Activated naive CD8-positive, alpha-beta T cell treated with anti-CD3 and anti-CD28 coated beads, Interleukin-2, amount 50 U/mL, for 24 hours (primary cell): ENCODE results near the gene LYL1.
"Not testable (repeated sequence)": the region's sequence is repeated elsewhere in the genome, so short reads cannot be mapped to it uniquely, and the experiment has no call there.

ENCODE experiments used
- ATAC-seq: fragments of 150-1000 bp; cut with Tn5 transposase; one replicate; pipeline ENCODE4 v1.10.0; 2021
- DNase-seq: peaks from one replicate; pipeline ENCODE4 v3.0.0; 2021
- H3K27ac Mint-ChIP-seq: one replicate; pipeline ENCODE4 v1.8.0; 2021; ENCODE audit warnings: mild to moderate bottlenecking, mixed read lengths
- H3K27me3 Mint-ChIP-seq: one replicate; pipeline ENCODE4 v1.8.0; 2021; ENCODE audit warnings: mixed read lengths
- H3K36me3 Mint-ChIP-seq: one replicate; pipeline ENCODE4 v1.8.0; 2021; ENCODE audit warnings: low read depth, mixed read lengths
- H3K4me1 Mint-ChIP-seq: one replicate; pipeline ENCODE4 v1.8.0; 2021; ENCODE audit warnings: mixed read lengths
- H3K4me3 Mint-ChIP-seq: one replicate; pipeline ENCODE4 v1.8.0; 2021; ENCODE audit warnings: mild to moderate bottlenecking, moderate library complexity, mixed read lengths
- H3K9me3 Mint-ChIP-seq: one replicate; pipeline ENCODE4 v1.8.0; 2021; ENCODE audit warnings: mixed read lengths

Gene LYL1

DNA sequence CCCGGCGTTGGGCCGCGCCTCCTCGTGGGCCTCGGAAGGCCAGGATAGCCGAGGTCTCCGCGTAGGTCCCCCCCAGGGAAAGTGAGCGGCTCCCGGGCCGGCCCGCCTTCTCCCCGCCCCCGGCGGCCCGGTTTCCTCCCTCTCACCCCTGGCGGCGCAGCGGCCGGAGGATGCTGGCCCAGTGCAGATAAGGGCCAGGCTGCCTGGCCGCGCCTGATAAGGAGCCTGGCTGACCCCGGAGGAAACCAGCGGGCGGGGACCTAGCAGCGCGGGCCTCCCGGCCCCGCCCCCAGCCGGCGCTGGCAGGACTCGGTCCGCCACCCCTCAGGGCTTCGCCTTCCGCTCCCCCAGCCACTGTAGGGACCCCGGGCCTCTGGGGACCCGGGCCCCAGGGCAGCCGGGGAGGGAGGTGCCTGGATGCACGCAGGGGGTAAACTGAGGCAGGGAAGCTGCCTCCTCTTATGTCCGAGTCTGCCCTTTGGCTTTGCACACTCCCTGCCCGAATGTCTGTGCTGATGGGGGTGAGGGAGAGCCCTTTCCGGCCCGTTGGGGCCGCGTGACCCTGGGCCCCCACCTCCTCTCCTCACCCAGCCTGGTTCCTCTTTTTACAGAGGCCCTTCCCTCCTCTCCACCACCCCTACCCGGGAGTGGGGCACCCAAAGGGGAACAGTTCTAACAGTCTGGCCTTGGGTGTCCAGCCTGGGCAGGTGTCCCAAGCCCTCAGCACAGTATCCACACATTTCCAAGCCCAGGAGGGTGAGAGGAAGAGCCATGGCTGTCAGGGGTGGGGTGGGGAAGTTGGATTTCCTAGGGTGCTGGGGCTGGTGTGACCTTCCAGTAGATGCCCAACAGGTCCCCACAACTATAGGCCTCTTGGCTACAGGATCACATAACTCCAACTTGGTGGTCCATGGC lies at the start of gene LYL1:
Gene LYL1 (minus strand): TSS at position 193 of the 915 bp plus-strand sequence. CDS start 1,687 bp downstream, outside the sequence.
- DNase-seq (peak; percentile 63), ATAC-seq (peak; percentile 25)
- H3K4me3 Mint-ChIP-seq: peak within 1 kb of the TSS; percentile 74
- H3K4me1 Mint-ChIP-seq: peaks cover 52% of the 10 kb centered on the region
- peaks cover 3% of the 10 kb centered on the region for H3K27me3 Mint-ChIP-seq
- H3K36me3 Mint-ChIP-seq: peaks cover 14% of the 10 kb centered on the region
- no peaks in the 10 kb centered on the region for H3K9me3 Mint-ChIP-seq
- H3K27ac Mint-ChIP-seq: peak within 1 kb of the TSS; percentile 70

DNA sequence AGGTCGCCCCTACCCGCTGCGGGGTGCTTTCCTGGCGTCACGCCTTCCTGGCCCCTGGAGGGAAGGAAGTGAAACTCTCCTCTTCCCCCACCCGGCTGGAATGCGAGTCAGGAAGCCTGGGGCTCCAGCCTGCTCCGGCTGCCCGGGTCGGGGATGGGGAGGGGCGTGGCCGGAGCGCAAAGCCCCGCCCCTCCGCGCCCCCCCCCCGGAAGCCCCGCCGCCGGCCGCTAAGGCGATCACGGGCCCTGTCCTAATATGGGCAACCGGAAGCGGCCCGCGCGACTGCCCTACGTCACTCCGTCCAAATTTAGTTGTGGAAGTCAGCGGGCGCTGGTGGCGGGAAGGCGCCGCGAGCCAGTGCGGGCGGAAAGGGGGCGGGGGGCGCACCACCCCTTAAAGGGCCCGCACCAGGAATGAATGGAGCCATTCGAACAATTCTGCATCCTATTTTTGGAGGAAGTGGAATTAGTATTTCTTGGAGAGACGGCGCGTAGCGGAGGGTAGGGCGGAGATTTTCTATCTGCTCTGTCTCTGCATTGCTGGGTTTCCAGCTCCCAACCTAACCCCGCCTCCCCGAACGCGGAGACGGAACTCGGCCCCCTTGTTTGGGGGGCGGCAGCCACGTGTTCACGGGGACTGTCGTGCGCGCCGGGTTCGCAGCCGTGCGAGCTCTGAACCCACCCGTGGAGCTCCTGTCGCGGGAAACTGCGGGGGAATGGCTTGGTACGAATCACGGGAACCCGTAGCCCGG lies 49.1 kb upstream of the LYL1 start:
- Mint-ChIP-seq H3K4me1 (peaks cover 47% of the 10 kb centered on the region), H3K27ac (peak overlapping the region; percentile 98), H3K9me3 (no peaks in the 10 kb centered on the region), H3K36me3 (peaks cover 27% of the 10 kb centered on the region), H3K4me3 (peak overlapping the region; percentile 94), H3K27me3 (peaks cover 3% of the 10 kb centered on the region)
- ATAC-seq (peak; percentile 56), DNase-seq (peak; percentile 96)

DNA sequence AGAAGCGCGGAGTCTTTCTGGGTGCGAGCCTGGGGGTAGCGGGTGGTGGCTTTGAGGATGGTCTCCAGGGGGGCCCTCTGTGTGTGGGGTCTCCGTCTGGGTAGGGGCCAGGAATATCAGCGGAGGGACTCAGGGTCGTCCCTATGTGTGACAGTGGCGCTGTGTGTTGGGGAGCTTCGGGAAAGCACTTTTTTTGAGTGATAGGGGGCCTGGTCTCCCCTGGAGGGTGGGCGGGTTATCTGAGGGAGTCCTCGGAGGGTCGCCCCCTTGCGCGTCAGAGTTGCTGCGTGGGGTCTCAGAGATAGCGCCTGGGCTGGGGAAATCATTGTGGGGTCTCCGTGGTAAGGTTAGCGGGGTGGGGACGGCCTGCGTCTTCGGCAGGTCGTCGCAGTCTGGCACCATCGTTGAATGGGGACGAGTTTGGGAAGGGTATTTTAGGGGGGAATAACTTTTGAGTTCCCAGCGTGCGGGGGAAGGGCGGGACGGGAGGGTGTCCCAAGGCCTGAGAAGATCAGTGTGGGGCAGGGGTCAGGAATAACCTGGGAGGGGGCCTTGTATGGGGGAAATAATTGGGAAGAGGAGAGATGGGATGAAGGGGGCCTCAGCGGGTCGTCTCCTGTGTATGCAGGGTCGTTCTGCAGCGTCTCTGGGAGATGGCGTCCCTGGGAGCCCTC lies 48.4 kb upstream of the LYL1 start:
- DNase-seq (peak; percentile 45), ATAC-seq (peak; percentile 3)
- Mint-ChIP-seq H3K36me3 (peaks cover 27% of the 10 kb centered on the region), H3K4me1 (peaks cover 40% of the 10 kb centered on the region), H3K9me3 (no peaks in the 10 kb centered on the region), H3K27ac (peak overlapping the region; percentile 91), H3K4me3 (peak overlapping the region; percentile 94), H3K27me3 (peaks cover 3% of the 10 kb centered on the region)

DNA sequence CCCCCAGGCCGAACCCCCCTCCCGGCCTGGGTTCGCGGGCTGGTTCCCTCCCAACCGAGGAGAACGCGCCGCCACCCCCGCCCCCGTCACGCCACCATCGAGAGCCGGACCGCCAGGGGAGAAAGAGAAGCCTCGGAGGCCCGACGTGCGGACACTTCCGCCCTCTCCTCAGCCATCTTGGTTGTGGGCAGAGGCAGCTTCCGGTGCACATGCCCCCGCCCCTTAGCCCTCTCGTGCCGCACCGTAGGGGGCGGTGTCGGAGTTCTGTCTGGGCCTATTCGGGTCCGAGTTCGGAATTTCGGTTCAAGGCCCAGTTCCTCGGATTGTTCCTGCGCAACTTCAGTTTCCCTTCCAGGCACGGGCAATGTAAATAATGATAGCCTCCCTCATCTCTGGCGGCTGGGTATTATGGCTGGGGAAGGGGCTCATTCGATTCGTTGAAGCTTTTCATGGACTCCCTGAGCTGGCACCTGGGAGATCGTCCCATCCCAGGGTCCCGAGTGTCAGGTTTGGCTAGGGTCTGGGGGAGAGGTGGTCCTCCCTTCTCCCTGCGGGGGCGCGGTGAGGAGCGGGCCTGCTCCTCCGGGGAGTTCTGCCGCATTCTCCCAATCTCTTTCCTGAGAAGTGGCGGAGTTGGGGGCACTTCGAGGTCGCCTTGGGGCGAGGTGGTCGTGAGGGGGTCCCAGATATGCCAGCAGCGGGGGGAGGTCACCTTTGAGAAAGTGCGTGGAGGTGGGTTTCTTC lies 47.7 kb upstream of the LYL1 start, which contains the start of the genes IER2 and STX10:
Gene IER2 (plus strand): TSS at position 225 of the 744 bp plus-strand sequence. CDS start 2,776 bp downstream, outside the sequence.
Gene STX10 (minus strand): TSS at position 189 of the 744 bp plus-strand sequence. CDS start 202 bp downstream, outside the sequence.
- Mint-ChIP-seq H3K4me1 (peaks cover 36% of the 10 kb centered on the region), H3K27me3 (peaks cover 3% of the 10 kb centered on the region), H3K36me3 (peaks cover 27% of the 10 kb centered on the region), H3K9me3 (no peaks in the 10 kb centered on the region), H3K4me3 (peak within 1 kb of the TSS; percentile 94), H3K27ac (peak within 1 kb of the TSS; percentile 91)
- peak; percentile 94 for DNase-seq
- peak; percentile 39 for ATAC-seq

DNA sequence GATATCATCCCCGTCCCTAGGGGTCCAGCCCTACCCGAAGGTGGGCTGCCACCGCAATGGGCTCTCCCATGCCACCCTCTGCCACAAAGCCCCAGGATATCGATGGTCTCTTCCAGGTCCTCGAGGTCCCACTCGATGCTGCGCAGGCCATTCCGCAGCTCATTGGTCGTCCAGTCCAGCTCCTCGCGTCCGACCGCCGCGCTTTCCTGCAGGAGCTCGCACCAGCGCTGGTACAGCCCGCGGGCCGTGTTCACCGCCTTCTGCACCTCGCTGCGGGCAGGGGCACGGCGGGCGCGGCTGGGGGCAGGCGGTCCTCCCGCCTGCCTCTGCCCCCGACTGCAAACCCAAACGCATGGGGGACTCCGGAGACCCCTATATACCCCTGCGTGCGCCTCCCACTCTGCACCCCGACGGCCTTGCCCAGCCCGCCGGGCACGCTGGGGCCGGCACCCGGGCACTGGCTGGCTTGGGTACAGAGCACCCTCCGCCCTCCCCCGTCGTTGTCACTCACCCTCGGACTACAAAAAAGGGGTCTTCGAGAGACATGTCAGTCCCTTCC lies 47.0 kb upstream of the LYL1 start:
- Mint-ChIP-seq H3K4me1 (peaks cover 30% of the 10 kb centered on the region), H3K27ac (peak overlapping the region; percentile 91), H3K27me3 (peaks cover 3% of the 10 kb centered on the region), H3K9me3 (no peaks in the 10 kb centered on the region), H3K4me3 (peak overlapping the region; percentile 94), H3K36me3 (peaks cover 22% of the 10 kb centered on the region)
- DNase-seq (peak; percentile 50), ATAC-seq (peak; percentile 1)

DNA sequence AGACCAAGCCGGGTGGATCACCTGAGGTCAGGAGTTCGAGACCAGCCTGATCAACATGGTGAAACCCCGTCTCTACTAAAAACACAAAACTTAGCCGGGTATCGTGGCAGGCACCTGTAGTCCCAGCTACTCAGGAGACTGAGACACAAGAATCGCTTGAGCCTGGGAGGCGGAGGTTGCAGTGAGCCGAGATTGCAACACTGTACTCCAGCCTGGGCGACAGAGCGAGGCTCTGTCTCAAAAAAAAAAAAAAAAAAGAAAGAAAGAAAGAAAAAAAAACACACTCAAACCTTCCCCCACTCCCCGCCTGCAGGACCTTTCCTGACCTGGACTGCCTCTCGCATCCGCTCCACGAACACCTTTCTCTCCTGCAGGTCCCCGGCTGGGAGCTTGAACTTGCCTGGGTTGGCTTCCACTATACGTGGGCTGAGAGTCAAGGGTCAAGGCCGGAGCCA lies 46.5 kb upstream of the LYL1 start:
- not testable (repeated sequence) for DNase-seq, H3K9me3 Mint-ChIP-seq, ATAC-seq, H3K27me3 Mint-ChIP-seq
- Mint-ChIP-seq H3K4me3 (peak overlapping the region; percentile 94), H3K36me3 (peaks cover 17% of the 10 kb centered on the region), H3K27ac (peak overlapping the region; percentile 75), H3K4me1 (peaks cover 25% of the 10 kb centered on the region)

DNA sequence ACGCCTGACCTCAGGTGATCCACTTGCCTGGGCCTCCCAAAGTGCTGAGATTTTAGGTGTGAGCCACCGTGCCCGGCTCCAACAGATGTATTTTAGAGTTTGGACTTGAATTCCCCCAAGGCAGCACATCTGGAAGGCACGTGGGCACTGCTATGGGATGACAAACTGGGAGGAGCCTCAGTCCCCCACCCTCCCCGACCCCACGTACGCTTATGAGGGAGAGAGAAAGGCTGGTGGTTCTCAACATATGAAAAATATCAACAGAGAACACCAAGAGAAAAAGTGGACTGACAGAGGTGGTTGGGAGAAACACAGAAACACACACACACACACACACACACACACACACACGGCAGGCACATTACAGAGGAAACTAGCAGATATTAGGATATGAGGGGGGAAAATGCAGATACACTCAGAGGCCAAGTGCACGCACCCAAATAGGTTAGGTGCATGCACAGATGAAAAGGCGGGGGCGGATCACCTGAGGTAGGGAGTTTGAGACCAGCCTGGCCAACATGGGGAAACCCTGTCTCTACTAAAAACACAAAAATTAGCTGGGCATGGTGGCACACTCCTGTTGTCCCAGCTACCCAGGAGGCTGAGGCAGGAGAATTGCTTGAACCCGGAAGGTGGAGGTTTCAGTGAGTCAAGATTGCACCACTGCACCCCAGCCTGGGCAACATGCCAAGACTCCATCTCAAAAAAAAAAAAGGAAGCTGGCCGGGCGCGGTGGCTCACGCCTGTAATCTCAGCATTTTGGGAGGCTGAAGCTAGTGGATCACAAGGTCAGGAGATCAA lies 44.3 kb upstream of the LYL1 start:
- Mint-ChIP-seq H3K4me3 (no peak overlapping the region), H3K9me3 (no peaks in the 10 kb centered on the region), H3K36me3 (peaks cover 6% of the 10 kb centered on the region), H3K4me1 (peaks cover 19% of the 10 kb centered on the region), H3K27me3 (no peaks in the 10 kb centered on the region), H3K27ac (no peak overlapping the region)
- DNase-seq (no peak), ATAC-seq (no peak)

DNA sequence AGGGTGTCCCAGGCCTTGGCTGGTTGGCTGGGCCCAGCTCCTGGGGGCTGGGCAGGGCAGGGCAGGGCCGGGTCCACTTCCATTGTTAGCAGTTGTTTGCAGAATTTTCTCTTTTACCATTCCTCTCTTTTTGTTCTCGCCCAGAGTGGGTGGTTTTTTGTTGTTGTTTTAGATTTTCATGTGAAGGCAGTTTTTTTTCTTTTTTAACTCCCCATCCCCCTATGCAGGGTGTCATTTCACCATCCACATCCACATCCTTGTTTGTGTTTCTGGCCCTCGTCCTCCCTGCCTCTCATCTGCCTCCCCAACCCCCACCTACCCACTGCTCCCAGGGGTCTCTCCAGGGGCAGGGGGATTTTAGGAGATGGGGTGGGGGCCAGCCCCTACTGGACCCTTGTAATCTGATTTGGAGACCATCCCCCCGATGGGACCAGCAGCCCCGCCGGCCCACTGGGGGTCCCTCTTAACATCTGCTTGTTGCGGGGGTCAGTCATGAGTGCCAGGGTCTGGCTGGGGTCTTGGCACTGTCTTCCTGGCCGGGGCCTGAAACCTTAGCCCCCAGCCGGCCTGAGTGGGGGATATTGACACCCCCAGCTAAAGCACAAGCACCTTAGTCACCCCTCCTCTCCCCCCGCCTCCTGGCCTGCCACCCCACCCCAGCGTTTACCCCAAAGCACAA lies 37.1 kb upstream of the LYL1 start:
- no peak for DNase-seq
- no peaks in the 10 kb centered on the region for H3K27me3 Mint-ChIP-seq
- peak overlapping the region; percentile 60 for H3K27ac Mint-ChIP-seq
- no peak for ATAC-seq
- no peaks in the 10 kb centered on the region for H3K9me3 Mint-ChIP-seq
- H3K36me3 Mint-ChIP-seq: peaks cover 24% of the 10 kb centered on the region
- no peak overlapping the region for H3K4me3 Mint-ChIP-seq
- peaks cover 4% of the 10 kb centered on the region for H3K4me1 Mint-ChIP-seq

DNA sequence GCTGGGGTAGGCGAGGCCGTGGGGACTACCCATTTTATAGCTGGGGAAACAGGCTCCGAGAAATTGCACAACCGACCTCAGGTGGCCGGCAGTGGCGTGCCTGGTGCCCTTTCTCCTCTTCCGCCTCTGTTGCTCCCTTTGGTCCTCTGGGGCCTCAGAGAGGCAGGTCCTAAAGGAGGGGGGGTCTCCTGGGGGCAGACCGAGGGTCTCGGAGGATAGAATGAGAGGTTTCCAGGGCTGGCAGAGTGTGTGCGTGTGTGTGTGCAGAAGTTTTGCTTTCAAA lies 36.2 kb upstream of the LYL1 start:
- Mint-ChIP-seq H3K4me1 (peaks cover 12% of the 10 kb centered on the region), H3K36me3 (peaks cover 29% of the 10 kb centered on the region), H3K27ac (no peak overlapping the region), H3K4me3 (no peak overlapping the region), H3K9me3 (no peaks in the 10 kb centered on the region), H3K27me3 (no peaks in the 10 kb centered on the region)
- no peak for ATAC-seq
- no peak for DNase-seq

DNA sequence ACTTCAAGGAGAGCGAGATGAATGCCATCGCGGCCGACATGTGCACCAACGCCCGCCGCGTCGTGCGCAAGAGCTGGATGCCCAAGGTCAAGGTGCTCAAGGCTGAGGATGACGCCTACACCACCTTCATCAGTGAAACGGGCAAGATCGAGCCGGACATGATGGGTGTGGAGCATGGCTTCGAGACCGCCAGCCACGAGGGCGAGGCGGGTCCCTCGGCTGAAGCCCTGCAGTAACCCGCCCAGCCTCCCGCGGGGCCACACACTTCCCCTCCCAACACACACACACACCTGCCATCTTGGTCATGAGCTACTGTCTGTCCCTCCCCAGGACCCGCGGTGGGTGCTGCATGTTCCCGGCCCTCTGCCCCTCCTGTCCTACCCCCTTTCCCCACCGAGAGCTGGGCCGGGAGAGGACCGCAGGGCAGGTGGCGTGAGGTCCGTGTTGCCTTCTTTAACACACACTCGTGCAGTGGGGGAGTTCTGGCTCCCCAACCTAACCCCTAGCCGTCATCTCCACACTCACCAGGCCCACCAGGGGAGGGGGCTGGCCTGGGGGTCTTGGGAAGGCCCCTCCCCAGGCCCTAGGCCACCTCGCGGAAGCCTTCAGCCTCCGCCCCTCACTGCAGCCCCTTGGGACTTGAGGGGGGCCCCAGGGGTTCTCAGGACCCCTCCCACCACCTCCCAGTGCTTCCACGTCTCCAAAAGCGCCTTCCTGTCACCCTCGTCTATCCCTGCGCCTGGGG lies 35.7 kb upstream of the LYL1 start:
- Mint-ChIP-seq H3K4me3 (no peak overlapping the region), H3K36me3 (peaks cover 34% of the 10 kb centered on the region), H3K27me3 (no peaks in the 10 kb centered on the region), H3K9me3 (no peaks in the 10 kb centered on the region), H3K27ac (no peak overlapping the region), H3K4me1 (peaks cover 18% of the 10 kb centered on the region)
- no peak for ATAC-seq
- DNase-seq: no peak

DNA sequence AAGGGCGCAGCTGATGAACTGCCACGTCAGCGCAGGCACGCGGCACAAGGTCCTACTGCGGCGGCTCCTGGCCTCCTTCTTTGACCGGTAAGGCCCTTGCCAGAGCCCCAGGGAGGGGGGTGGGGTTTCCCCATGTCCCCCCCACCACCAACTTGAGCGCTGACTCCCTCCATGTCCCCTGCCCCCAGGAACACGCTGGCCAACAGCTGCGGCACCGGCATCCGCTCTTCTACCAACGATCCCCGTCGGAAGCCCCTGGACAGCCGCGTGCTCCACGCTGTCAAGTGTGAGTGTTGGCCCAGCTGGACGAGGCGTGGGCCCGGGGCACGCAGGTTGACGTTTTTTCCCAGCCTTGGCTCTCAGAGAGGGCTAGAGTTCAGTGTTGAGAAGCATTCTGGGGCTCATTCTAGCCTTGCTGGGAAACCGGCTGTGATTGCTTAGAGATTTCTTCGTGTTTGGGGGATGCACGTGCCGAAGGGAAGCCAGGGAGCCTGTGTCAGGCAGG lies 34.7 kb upstream of the LYL1 start:
- Mint-ChIP-seq H3K4me3 (no peak overlapping the region), H3K27ac (no peak overlapping the region), H3K27me3 (no peaks in the 10 kb centered on the region), H3K4me1 (peaks cover 28% of the 10 kb centered on the region), H3K36me3 (peaks cover 41% of the 10 kb centered on the region), H3K9me3 (no peaks in the 10 kb centered on the region)
- no peak for DNase-seq
- no peak for ATAC-seq
